Upper lobe of left lung (tissue), 6 donors: ENCODE data around the gene MEGF6. TPM values are rescaled to one million over a fixed set of nuclear protein-coding genes. Genes with fewer than 3 reads are reported as not detected.

Experiments
- ATAC-seq, 2 donors: fragments of 200-7000 bp; cut with Tn5 transposase; one replicate each; pipeline ENCODE4 v1.9.1; 2022; ENCODE audit warnings: mild to moderate bottlenecking in 2 of 2, moderate library complexity in 2 of 2; ENCODE audit not compliant: low FRiP score in 2 of 2
- DNase-seq, 2 donors: peaks; one replicate each; pipeline ENCODE4 v3.0.0-alpha.2; 2019 to 2020
- H3K27ac ChIP-seq, 4 donors: fragments of 200-600 bp; sonication (generic); one replicate each; pipeline ENCODE4 v1.5.1; 2016 to 2019
- H3K27me3 ChIP-seq, 4 donors: fragments of 200-600 bp; sonication (generic); one replicate each; pipeline ENCODE4 v1.5.1; 2017 to 2019
- H3K36me3 ChIP-seq, 4 donors: fragments of 200-600 bp; sonication (generic); one replicate each; pipeline ENCODE4 v1.5.1; 2016 to 2019
- H3K4me1 ChIP-seq, 4 donors: fragments of 200-600 bp; sonication (generic); one replicate each; pipeline ENCODE4 v1.5.1; 2018 to 2019
- H3K4me3 ChIP-seq, 4 donors: fragments of 200-600 bp; sonication (generic); one replicate each; pipeline ENCODE4 v1.5.1; 2017 to 2019; ENCODE audit warnings: mild to moderate bottlenecking in 2 of 4, moderate library complexity in 1 of 4
- H3K9me3 ChIP-seq, 4 donors: fragments of 200-600 bp; sonication (generic); one replicate each; pipeline ENCODE4 v1.5.1; 2018 to 2019
- EP300 ChIP-seq, 4 donors: sonication (generic); formaldehyde crosslinking; IDR thresholded peaks; one replicate each; pipeline ENCODE4 v1.5.1; 2017; ENCODE audit warnings: antibody characterized with exemption in 4 of 4, control low read depth in 2 of 4
- POLR2A ChIP-seq, 4 donors: fragments of 450-650 bp; IDR thresholded peaks; one replicate each; pipeline ENCODE4 v1.5.1; 2016 to 2017; ENCODE audit warnings: antibody characterized with exemption in 4 of 4, mild to moderate bottlenecking in 2 of 4
- POLR2AphosphoS5 ChIP-seq, 2 donors: sonication (generic); formaldehyde crosslinking; IDR thresholded peaks; one replicate each; pipeline ENCODE4 v1.5.1; 2017; ENCODE audit warnings: antibody characterized with exemption in 2 of 2
- WGBS, 2 donors: methylation state at CpG; one replicate each; pipeline ENCODE4 v1.1.5; 2017 to 2018; 5-methylcytosine and 5-hydroxymethylcytosine counted together
- total RNA-seq, 6 donors: library from RNA; depleted of rRNA in 4 of 6; stranded (reverse); fragments of >200 nt in 4 of 6; gene quantifications; one replicate each; pipeline versions ENCODE4 v1.1.0 to v1.2.1, GENCODE V29; 2016 to 2021
- TF ChIP-seq, protein P1 (sequence below), 6 experiments: fragments of 450-650 bp in 4 of 6; fragments of 200-600 bp in 2 of 6; sonication (generic) in 2 of 6; IDR thresholded peaks; one replicate each; pipeline ENCODE4 v1.5.1; 2016 to 2019; ENCODE audit warnings: antibody characterized with exemption in 6 of 6
- donor health status: DM: no; HTN: no; CAD: no; lungs with moderate emphysema.
- donor health status: DM: no; HTN: yes; CAD: no; lungs with severe emphysema.

Gene MEGF6, protein sequence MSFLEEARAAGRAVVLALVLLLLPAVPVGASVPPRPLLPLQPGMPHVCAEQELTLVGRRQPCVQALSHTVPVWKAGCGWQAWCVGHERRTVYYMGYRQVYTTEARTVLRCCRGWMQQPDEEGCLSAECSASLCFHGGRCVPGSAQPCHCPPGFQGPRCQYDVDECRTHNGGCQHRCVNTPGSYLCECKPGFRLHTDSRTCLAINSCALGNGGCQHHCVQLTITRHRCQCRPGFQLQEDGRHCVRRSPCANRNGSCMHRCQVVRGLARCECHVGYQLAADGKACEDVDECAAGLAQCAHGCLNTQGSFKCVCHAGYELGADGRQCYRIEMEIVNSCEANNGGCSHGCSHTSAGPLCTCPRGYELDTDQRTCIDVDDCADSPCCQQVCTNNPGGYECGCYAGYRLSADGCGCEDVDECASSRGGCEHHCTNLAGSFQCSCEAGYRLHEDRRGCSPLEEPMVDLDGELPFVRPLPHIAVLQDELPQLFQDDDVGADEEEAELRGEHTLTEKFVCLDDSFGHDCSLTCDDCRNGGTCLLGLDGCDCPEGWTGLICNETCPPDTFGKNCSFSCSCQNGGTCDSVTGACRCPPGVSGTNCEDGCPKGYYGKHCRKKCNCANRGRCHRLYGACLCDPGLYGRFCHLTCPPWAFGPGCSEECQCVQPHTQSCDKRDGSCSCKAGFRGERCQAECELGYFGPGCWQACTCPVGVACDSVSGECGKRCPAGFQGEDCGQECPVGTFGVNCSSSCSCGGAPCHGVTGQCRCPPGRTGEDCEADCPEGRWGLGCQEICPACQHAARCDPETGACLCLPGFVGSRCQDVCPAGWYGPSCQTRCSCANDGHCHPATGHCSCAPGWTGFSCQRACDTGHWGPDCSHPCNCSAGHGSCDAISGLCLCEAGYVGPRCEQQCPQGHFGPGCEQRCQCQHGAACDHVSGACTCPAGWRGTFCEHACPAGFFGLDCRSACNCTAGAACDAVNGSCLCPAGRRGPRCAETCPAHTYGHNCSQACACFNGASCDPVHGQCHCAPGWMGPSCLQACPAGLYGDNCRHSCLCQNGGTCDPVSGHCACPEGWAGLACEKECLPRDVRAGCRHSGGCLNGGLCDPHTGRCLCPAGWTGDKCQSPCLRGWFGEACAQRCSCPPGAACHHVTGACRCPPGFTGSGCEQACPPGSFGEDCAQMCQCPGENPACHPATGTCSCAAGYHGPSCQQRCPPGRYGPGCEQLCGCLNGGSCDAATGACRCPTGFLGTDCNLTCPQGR (N-terminal part only)
- total RNA-seq: 100 to 1,000 TPM in 1 of 6 donors, 10 to 100 TPM in 5; 23.8 to 128 (median 83.5) TPM

DNA sequence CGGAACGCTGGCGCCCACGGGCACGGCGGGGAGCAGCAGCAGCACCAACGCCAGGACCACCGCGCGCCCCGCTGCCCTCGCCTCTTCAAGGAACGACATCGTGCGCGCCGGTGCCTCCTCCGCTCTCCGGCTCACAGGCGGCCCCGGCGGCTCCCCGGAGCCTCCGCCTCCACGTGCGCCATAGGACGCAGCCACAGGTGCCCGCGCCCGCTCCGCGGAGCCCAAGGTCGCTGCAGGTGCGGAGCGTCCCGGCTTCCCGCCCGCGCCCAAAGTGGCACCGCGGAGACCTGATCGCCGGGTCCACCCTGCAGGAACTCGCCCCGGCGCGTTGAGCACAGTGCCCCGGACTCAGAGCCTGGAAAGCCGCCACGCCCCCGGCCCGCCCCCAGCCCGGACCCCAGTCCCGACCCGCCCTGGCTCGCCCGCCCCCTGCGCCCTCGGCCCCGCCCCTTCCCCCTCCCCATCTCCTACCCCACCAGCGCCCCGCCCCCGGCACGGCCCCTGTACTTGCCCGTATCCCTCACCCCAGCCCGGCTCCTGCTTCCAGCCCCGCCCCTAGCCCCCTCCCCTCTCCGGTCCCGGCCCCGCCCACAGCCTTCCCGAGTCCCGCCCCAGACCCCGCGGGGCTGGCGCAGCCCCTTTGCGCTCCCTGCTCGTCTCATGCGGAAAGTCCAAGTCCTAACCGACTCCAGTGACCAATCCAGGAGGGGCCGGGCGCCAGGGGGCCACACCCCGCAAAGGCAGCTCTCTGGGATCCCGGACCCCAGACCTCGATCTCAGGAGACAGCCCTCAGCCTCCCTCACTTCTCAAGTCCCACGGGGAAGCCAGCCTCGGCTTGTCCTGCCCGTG is at the start of gene MEGF6:
Gene MEGF6, minus strand, starts transcription at position 339 of the 850 bp plus-strand sequence. Its CDS starts 240 bp downstream, at position 99.
- Histone ChIP-seq H3K36me3 (no peaks in the 10 kb centered on the region), H3K27ac (peak within 1 kb of the TSS in 1 of 4 donors; percentile 56), H3K4me1 (peaks cover 26 to 60% (median 54%) of the 10 kb centered on the region in 4 donors), H3K27me3 (peaks cover 0 to 8% (median 1%) of the 10 kb centered on the region in 4 donors), H3K4me3 (peak within 1 kb of the TSS; percentile 38 to 65 (median 59)), H3K9me3 (no peaks in the 10 kb centered on the region)
- WGBS, 2 donors: 6 to 8% methylated on average over 10 to 16 of the region's 87 CpGs
- DNase-seq (peak; percentile 90 to 95), ATAC-seq (peak; percentile 64 to 81)
- TF ChIP-seq EP300 (IDR thresholded peaks at IDR 0.05): no peak
- TF ChIP-seq POLR2A (IDR thresholded peaks at IDR 0.05): peak in 1 of 4 donors; percentile 32

DNA sequence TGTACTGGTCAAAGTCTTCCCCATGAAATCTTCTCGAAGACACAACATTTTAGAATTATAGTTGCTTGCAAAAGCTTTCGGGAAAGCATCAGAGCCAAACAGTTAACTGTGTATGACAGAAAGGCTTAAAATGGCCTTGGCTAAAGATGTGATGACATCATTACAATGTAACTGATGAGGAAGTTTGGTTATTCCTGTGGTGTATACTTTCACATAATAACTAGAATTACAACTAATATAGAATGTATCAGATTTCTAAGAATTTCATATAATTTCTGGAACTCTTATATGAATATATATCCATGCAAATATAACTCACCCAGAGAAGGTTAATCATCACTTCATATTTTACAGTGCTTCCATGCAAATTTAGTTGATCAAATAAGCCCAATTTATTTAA is 49.4 kb upstream of the MEGF6 start:
- Histone ChIP-seq H3K4me1 (peaks cover 0 to 5% (median 0%) of the 10 kb centered on the region in 4 donors), H3K27me3 (no peaks in the 10 kb centered on the region), H3K36me3 (no peaks in the 10 kb centered on the region), H3K9me3 (no peaks in the 10 kb centered on the region), H3K27ac (no peak overlapping the region), H3K4me3 (no peak overlapping the region)
- 86 to 92% methylated on average over 2 of the region's 2 CpGs for WGBS, 2 donors
- ATAC-seq (no peak), DNase-seq (no peak)
- TF ChIP-seq, protein P1, sequence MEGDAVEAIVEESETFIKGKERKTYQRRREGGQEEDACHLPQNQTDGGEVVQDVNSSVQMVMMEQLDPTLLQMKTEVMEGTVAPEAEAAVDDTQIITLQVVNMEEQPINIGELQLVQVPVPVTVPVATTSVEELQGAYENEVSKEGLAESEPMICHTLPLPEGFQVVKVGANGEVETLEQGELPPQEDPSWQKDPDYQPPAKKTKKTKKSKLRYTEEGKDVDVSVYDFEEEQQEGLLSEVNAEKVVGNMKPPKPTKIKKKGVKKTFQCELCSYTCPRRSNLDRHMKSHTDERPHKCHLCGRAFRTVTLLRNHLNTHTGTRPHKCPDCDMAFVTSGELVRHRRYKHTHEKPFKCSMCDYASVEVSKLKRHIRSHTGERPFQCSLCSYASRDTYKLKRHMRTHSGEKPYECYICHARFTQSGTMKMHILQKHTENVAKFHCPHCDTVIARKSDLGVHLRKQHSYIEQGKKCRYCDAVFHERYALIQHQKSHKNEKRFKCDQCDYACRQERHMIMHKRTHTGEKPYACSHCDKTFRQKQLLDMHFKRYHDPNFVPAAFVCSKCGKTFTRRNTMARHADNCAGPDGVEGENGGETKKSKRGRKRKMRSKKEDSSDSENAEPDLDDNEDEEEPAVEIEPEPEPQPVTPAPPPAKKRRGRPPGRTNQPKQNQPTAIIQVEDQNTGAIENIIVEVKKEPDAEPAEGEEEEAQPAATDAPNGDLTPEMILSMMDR (IDR thresholded peaks at IDR 0.05): no peak
- no peak for TF ChIP-seq POLR2AphosphoS5 (IDR thresholded peaks at IDR 0.05)
- TF ChIP-seq EP300 (IDR thresholded peaks at IDR 0.05): no peak
- no peak for TF ChIP-seq POLR2A (IDR thresholded peaks at IDR 0.05)

DNA sequence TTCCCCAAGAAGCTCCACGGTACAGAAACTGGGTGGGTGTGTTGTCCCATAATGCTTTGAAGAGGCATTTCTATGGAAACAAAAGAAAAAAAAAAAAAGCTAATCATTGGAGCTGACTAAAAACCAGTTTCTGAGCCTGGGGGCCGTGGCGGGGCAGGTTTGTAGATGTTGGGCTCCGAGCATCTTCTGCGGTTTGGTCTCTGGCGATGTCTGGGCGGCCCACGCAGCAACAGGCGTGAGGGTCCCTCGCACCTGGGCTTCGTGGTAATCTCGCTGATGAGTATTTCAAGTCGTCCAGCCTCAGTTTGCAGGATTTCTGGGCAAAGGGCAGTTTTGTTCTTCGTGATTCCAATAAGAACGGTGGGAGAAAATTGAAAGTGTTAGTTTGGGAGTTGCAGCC is 47.8 kb upstream of the MEGF6 start:
- Histone ChIP-seq H3K27me3 (no peaks in the 10 kb centered on the region), H3K36me3 (no peaks in the 10 kb centered on the region)
- WGBS, 2 donors: 80 to 91% methylated on average over 14 to 15 of the region's 15 CpGs

DNA sequence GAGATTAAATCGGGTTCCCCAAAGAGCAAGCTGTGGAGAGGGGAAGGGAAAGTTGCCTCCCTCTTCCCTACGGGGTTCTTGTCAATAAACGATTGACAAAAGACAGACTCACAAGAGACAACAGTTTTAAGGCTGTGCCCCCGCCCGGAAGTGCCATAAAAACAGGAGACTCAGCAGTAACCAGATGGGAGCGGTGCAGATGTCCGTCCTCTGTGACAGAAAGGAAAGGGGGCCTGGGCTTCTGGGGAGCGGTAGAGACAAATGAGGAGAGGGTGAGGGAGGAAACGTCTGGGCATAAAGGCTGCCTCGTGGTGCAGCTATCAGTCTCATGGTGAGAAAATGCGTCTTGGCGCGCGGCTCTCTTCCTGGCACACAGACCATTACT is 46.9 kb upstream of the MEGF6 start:
- Histone ChIP-seq H3K36me3 (no peaks in the 10 kb centered on the region), H3K4me3 (no peak overlapping the region), H3K27ac (no peak overlapping the region), H3K4me1 (peaks cover 0 to 5% (median under 1%) of the 10 kb centered on the region in 4 donors), H3K9me3 (no peaks in the 10 kb centered on the region), H3K27me3 (peaks cover 0 to 7% (median 2%) of the 10 kb centered on the region in 4 donors)
- DNase-seq: no peak
- WGBS, 2 donors: 68 to 70% methylated on average over 14 of the region's 14 CpGs
- TF ChIP-seq EP300 (IDR thresholded peaks at IDR 0.05) (no peak), POLR2AphosphoS5 (IDR thresholded peaks at IDR 0.05) (no peak), POLR2A (IDR thresholded peaks at IDR 0.05) (no peak)
- TF ChIP-seq, protein P1 (IDR thresholded peaks at IDR 0.05): no peak
- ATAC-seq: no peak

More for the DNA sequence above, 47.8 kb upstream of the MEGF6 start:
- Histone ChIP-seq H3K4me3 (no peak overlapping the region), H3K9me3 (no peaks in the 10 kb centered on the region), H3K27ac (no peak overlapping the region), H3K4me1 (peaks cover 0 to 5% (median 0%) of the 10 kb centered on the region in 4 donors)
- no peak for TF ChIP-seq POLR2A (IDR thresholded peaks at IDR 0.05)
- TF ChIP-seq, protein P1 (IDR thresholded peaks at IDR 0.05): no peak
- TF ChIP-seq EP300 (IDR thresholded peaks at IDR 0.05): no peak
- TF ChIP-seq POLR2AphosphoS5 (IDR thresholded peaks at IDR 0.05): no peak
- ATAC-seq (no peak), DNase-seq (no peak)
